ENCODE data around the gene KIF26B.

GRCh38 chr1:245156041-245156735 lies 1.4 kb downstream of the KIF26B start:
- TF ChIP-seq CTCF (optimal IDR thresholded peaks at IDR 0.05 in 1 of 3, IDR thresholded peaks at IDR 0.05 in 1 of 3, conservative IDR thresholded peaks at IDR 0.05 in 1 of 3; ENCODE audit: extremely low read depth in 1 of 3, insufficient read depth in 2 of 3, low read length in 3 of 3): peak; percentile 36 to 80 (median 64)
- TF ChIP-seq EZH2 (IDR thresholded peaks at IDR 0.05; ENCODE audit: low read length): no peak
